Endothelial cell (in vitro differentiated cells): ENCODE measurements around the gene EXOSC10. TPM values are rescaled to one million over a fixed set of nuclear protein-coding genes. Genes with fewer than 3 reads are reported as not detected.
"Not testable (repeated sequence)": the region's sequence is repeated elsewhere in the genome, so short reads cannot be mapped to it uniquely, and the experiment has no call there.

ENCODE experiments used
- DNase-seq: peaks from one replicate; pipeline ENCODE4 v3.0.0; 2021; ENCODE audit warnings: low spot score
- H3K27ac Mint-ChIP-seq: one replicate; pipeline ENCODE4 v1.8.0; 2021; ENCODE audit warnings: mixed read lengths, inconsistent platforms; ENCODE audit not compliant: unreplicated experiment
- H3K27me3 Mint-ChIP-seq: one replicate; pipeline ENCODE4 v1.8.0; 2021; ENCODE audit warnings: mild to moderate bottlenecking, moderate library complexity, mixed read lengths, inconsistent platforms; ENCODE audit not compliant: unreplicated experiment
- H3K36me3 Mint-ChIP-seq: one replicate; pipeline ENCODE4 v1.8.0; 2021; ENCODE audit warnings: mild to moderate bottlenecking, low read depth, mixed read lengths, inconsistent platforms; ENCODE audit not compliant: unreplicated experiment
- H3K4me1 Mint-ChIP-seq: one replicate; pipeline ENCODE4 v1.8.0; 2021; ENCODE audit warnings: mild to moderate bottlenecking, mixed read lengths, inconsistent platforms; ENCODE audit not compliant: unreplicated experiment
- H3K4me3 Mint-ChIP-seq: one replicate; pipeline ENCODE4 v1.8.0; 2021; ENCODE audit warnings: mild to moderate bottlenecking, mixed read lengths, inconsistent platforms; ENCODE audit not compliant: unreplicated experiment
- H3K9me3 Mint-ChIP-seq: one replicate; pipeline ENCODE4 v1.8.0; 2021; ENCODE audit warnings: mixed read lengths, inconsistent platforms; ENCODE audit not compliant: unreplicated experiment
- total RNA-seq: library from RNA; stranded (reverse); fragmentation: NEBNext Ultra II Directional; extraction: Animal tissue kit (Norgen Biotek cat#: 25700); gene quantifications from one replicate; pipeline ENCODE4 v1.2.1, GENCODE V29; 2021; ENCODE audit not compliant: unreplicated experiment
- TF ChIP-seq, protein P1 (sequence below): fragments of 200-600 bp; sonication (generic); IDR thresholded peaks from one replicate; pipeline ENCODE4 v1.5.0; 2021; ENCODE audit warnings: antibody characterized with exemption; ENCODE audit not compliant: unreplicated experiment

The EXOSC10 gene
- total RNA-seq, 1 donor from 2014 or later = 80.6 TPM

- TF ChIP-seq, protein P1, sequence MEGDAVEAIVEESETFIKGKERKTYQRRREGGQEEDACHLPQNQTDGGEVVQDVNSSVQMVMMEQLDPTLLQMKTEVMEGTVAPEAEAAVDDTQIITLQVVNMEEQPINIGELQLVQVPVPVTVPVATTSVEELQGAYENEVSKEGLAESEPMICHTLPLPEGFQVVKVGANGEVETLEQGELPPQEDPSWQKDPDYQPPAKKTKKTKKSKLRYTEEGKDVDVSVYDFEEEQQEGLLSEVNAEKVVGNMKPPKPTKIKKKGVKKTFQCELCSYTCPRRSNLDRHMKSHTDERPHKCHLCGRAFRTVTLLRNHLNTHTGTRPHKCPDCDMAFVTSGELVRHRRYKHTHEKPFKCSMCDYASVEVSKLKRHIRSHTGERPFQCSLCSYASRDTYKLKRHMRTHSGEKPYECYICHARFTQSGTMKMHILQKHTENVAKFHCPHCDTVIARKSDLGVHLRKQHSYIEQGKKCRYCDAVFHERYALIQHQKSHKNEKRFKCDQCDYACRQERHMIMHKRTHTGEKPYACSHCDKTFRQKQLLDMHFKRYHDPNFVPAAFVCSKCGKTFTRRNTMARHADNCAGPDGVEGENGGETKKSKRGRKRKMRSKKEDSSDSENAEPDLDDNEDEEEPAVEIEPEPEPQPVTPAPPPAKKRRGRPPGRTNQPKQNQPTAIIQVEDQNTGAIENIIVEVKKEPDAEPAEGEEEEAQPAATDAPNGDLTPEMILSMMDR = no peak
- no peaks in the 10 kb centered on the region for H3K4me1 Mint-ChIP-seq
- no peak overlapping the region for H3K27ac Mint-ChIP-seq
- DNase-seq = no peak
- no peaks in the 10 kb centered on the region for H3K36me3 Mint-ChIP-seq
- no peak overlapping the region for H3K4me3 Mint-ChIP-seq
- no peaks in the 10 kb centered on the region for H3K9me3 Mint-ChIP-seq
- no peaks in the 10 kb centered on the region for H3K27me3 Mint-ChIP-seq
These were observed 55.4 kb downstream of the EXOSC10 start for GRCh38 chr1:11044086-11044848.

- H3K27me3 Mint-ChIP-seq = no peaks in the 10 kb centered on the region
- H3K27ac Mint-ChIP-seq = no peak overlapping the region
- no peaks in the 10 kb centered on the region for H3K36me3 Mint-ChIP-seq
- H3K4me3 Mint-ChIP-seq = no peak overlapping the region
- no peak for DNase-seq
- TF ChIP-seq, protein P1 = no peak
- no peaks in the 10 kb centered on the region for H3K9me3 Mint-ChIP-seq
- no peaks in the 10 kb centered on the region for H3K4me1 Mint-ChIP-seq
These were observed 56.4 kb downstream of the EXOSC10 start for GRCh38 chr1:11042995-11043874.

GRCh38 chr1:11042065-11042464 lies 57.6 kb downstream of the EXOSC10 start:
- Mint-ChIP-seq H3K27me3 (no peaks in the 10 kb centered on the region), H3K4me3 (no peak overlapping the region), H3K36me3 (no peaks in the 10 kb centered on the region), H3K4me1 (no peaks in the 10 kb centered on the region), H3K27ac (no peak overlapping the region), H3K9me3 (no peaks in the 10 kb centered on the region)
- TF ChIP-seq, protein P1 = no peak
- no peak for DNase-seq

- no peaks in the 10 kb centered on the region for H3K36me3 Mint-ChIP-seq
- H3K4me1 Mint-ChIP-seq = no peaks in the 10 kb centered on the region
- TF ChIP-seq, protein P1 = no peak
- DNase-seq = no peak
- H3K27ac Mint-ChIP-seq = no peak overlapping the region
- no peaks in the 10 kb centered on the region for H3K27me3 Mint-ChIP-seq
- H3K9me3 Mint-ChIP-seq = no peaks in the 10 kb centered on the region
- H3K4me3 Mint-ChIP-seq = no peak overlapping the region
These were observed 58.6 kb downstream of the EXOSC10 start for GRCh38 chr1:11041048-11041447.

DNA sequence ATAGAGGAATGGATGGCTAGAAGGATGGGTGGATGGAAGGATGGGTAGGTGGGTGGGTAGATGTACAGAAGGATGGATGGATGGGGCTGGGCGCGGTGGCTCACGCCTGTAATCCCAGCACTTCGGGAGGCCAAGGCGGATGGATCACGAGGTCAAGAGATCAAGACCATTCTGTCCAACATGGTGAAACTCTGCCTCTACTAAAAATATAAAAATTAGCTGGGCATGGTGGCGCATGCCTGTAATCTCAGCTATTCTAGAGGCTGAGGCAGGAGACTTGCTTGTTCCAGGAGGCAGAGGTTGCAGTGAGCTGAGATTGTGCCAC lies 59.6 kb downstream of the EXOSC10 start:
- not testable (repeated sequence) for DNase-seq, H3K4me3 Mint-ChIP-seq, H3K4me1 Mint-ChIP-seq, H3K27ac Mint-ChIP-seq, H3K9me3 Mint-ChIP-seq, H3K36me3 Mint-ChIP-seq, H3K27me3 Mint-ChIP-seq
